ENCODE measurements around the gene FAM163A.
"Not testable (repeated sequence)": the region's sequence is repeated elsewhere in the genome, so short reads cannot be mapped to it uniquely, and the experiment has no call there.

Gene FAM163A

GRCh38 chr1:179821524-179821923 is 78.4 kb downstream of the FAM163A start:
- Mint-ChIP-seq H3K36me3 (peaks cover 3% of the 10 kb centered on the region), H3K27ac (no peak overlapping the region), H3K4me3 (no peak overlapping the region), H3K4me1 (no peaks in the 10 kb centered on the region), H3K27me3 (peaks cover 10% of the 10 kb centered on the region), H3K9me3 (no peaks in the 10 kb centered on the region)
- DNase-seq (ENCODE audit: low spot score in 2 of 2) (no peak), ATAC-seq (ENCODE audit: low read depth) (no peak)

GRCh38 chr1:179822065-179822464 is 79.0 kb downstream of the FAM163A start:
- Mint-ChIP-seq H3K4me3 (no peak overlapping the region), H3K36me3 (peaks cover 3% of the 10 kb centered on the region), H3K9me3 (no peaks in the 10 kb centered on the region), H3K27me3 (peaks cover 12% of the 10 kb centered on the region), H3K27ac (no peak overlapping the region), H3K4me1 (no peaks in the 10 kb centered on the region)
- ATAC-seq (ENCODE audit: low read depth) (no peak), DNase-seq (ENCODE audit: low spot score in 2 of 2) (no peak)

- Mint-ChIP-seq H3K27me3 (peaks cover 12% of the 10 kb centered on the region), H3K4me3 (no peak overlapping the region), H3K36me3 (peaks cover 3% of the 10 kb centered on the region), H3K27ac (no peak overlapping the region), H3K9me3 (no peaks in the 10 kb centered on the region), H3K4me1 (no peaks in the 10 kb centered on the region)
- ATAC-seq (ENCODE audit: low read depth) (no peak), DNase-seq (ENCODE audit: low spot score in 2 of 2) (no peak)
These were observed 80.6 kb downstream of the FAM163A start for GRCh38 chr1:179823693-179824092.

GRCh38 chr1:179824265-179824664 is 81.2 kb downstream of the FAM163A start:
- Mint-ChIP-seq H3K4me1 (no peaks in the 10 kb centered on the region), H3K9me3 (no peaks in the 10 kb centered on the region), H3K27ac (no peak overlapping the region), H3K27me3 (peaks cover 13% of the 10 kb centered on the region), H3K36me3 (peaks cover 3% of the 10 kb centered on the region), H3K4me3 (no peak overlapping the region)
- DNase-seq (ENCODE audit: low spot score in 2 of 2), result no peak
- ATAC-seq (ENCODE audit: low read depth), result no peak

- no peak for DNase-seq (ENCODE audit: low spot score in 2 of 2)
- H3K27ac Mint-ChIP-seq, result no peak overlapping the region
- no peak overlapping the region for H3K4me3 Mint-ChIP-seq
- H3K4me1 Mint-ChIP-seq, result no peaks in the 10 kb centered on the region
- H3K9me3 Mint-ChIP-seq, result no peaks in the 10 kb centered on the region
- peaks cover 3% of the 10 kb centered on the region for H3K36me3 Mint-ChIP-seq
- H3K27me3 Mint-ChIP-seq, result peaks cover 13% of the 10 kb centered on the region
- no peak for ATAC-seq (ENCODE audit: low read depth)
These were observed 82.1 kb downstream of the FAM163A start for GRCh38 chr1:179825206-179825605.

GRCh38 chr1:179825798-179826460 is 82.8 kb downstream of the FAM163A start:
- ATAC-seq (ENCODE audit: low read depth), result no peak
- peaks cover 13% of the 10 kb centered on the region for H3K27me3 Mint-ChIP-seq
- peaks cover 3% of the 10 kb centered on the region for H3K36me3 Mint-ChIP-seq

GRCh38 chr1:179826626-179827280 is 83.7 kb downstream of the FAM163A start:
- DNase-seq (ENCODE audit: low spot score in 2 of 2), result no peak
- H3K27ac Mint-ChIP-seq, result no peak overlapping the region
- ATAC-seq (ENCODE audit: low read depth), result no peak
- H3K36me3 Mint-ChIP-seq, result peaks cover 3% of the 10 kb centered on the region
- H3K27me3 Mint-ChIP-seq, result peaks cover 13% of the 10 kb centered on the region
- no peaks in the 10 kb centered on the region for H3K9me3 Mint-ChIP-seq
- H3K4me1 Mint-ChIP-seq, result peaks cover 11% of the 10 kb centered on the region
- H3K4me3 Mint-ChIP-seq, result no peak overlapping the region

More at GRCh38 chr1:179825798-179826460, 82.8 kb downstream of the FAM163A start:
- H3K27ac Mint-ChIP-seq, result no peak overlapping the region
- no peak for DNase-seq (ENCODE audit: low spot score in 2 of 2)
- no peak overlapping the region for H3K4me3 Mint-ChIP-seq
- H3K4me1 Mint-ChIP-seq, result peaks cover 5% of the 10 kb centered on the region
- H3K9me3 Mint-ChIP-seq, result no peaks in the 10 kb centered on the region

- Mint-ChIP-seq H3K4me3 (no peak overlapping the region), H3K9me3 (no peaks in the 10 kb centered on the region), H3K27me3 (peaks cover 13% of the 10 kb centered on the region), H3K4me1 (peaks cover 13% of the 10 kb centered on the region), H3K36me3 (peaks cover 3% of the 10 kb centered on the region), H3K27ac (no peak overlapping the region)
- DNase-seq (ENCODE audit: low spot score in 2 of 2) (no peak), ATAC-seq (ENCODE audit: low read depth) (no peak)
These were observed 85.5 kb downstream of the FAM163A start for GRCh38 chr1:179828554-179829110.

GRCh38 chr1:179831225-179831624 is 88.1 kb downstream of the FAM163A start:
- H3K4me3 Mint-ChIP-seq, result no peak overlapping the region

GRCh38 chr1:179831852-179832699 is 89.0 kb downstream of the FAM163A start:
- Mint-ChIP-seq H3K36me3 (peaks cover 4% of the 10 kb centered on the region), H3K4me3 (no peak overlapping the region), H3K27ac (no peak overlapping the region), H3K9me3 (no peaks in the 10 kb centered on the region), H3K27me3 (peaks cover 2% of the 10 kb centered on the region), H3K4me1 (peaks cover 13% of the 10 kb centered on the region)
- DNase-seq (ENCODE audit: low spot score in 2 of 2) (no peak), ATAC-seq (ENCODE audit: low read depth) (no peak)

More at GRCh38 chr1:179831225-179831624, 88.1 kb downstream of the FAM163A start:
- H3K36me3 Mint-ChIP-seq, result peaks cover 4% of the 10 kb centered on the region
- peaks cover 13% of the 10 kb centered on the region for H3K4me1 Mint-ChIP-seq
- ATAC-seq (ENCODE audit: low read depth), result no peak
- no peaks in the 10 kb centered on the region for H3K9me3 Mint-ChIP-seq
- no peak overlapping the region for H3K27ac Mint-ChIP-seq
- H3K27me3 Mint-ChIP-seq, result peaks cover 5% of the 10 kb centered on the region
- DNase-seq (ENCODE audit: low spot score in 2 of 2), result no peak

- not testable (repeated sequence) for H3K27ac Mint-ChIP-seq; H3K9me3 Mint-ChIP-seq; H3K27me3 Mint-ChIP-seq; ATAC-seq (ENCODE audit: low read depth); DNase-seq (ENCODE audit: low spot score in 2 of 2); H3K36me3 Mint-ChIP-seq; H3K4me3 Mint-ChIP-seq; H3K4me1 Mint-ChIP-seq
These were observed 93.8 kb downstream of the FAM163A start for GRCh38 chr1:179836686-179837445.

GRCh38 chr1:179840107-179840506 is 97.0 kb downstream of the FAM163A start:
- no peak overlapping the region for H3K27ac Mint-ChIP-seq
- H3K4me1 Mint-ChIP-seq, result no peaks in the 10 kb centered on the region
- no peak overlapping the region for H3K4me3 Mint-ChIP-seq
- no peaks in the 10 kb centered on the region for H3K27me3 Mint-ChIP-seq
- H3K36me3 Mint-ChIP-seq, result peaks cover 14% of the 10 kb centered on the region
- ATAC-seq (ENCODE audit: low read depth) (no peak), DNase-seq (ENCODE audit: low spot score in 2 of 2) (no peak)
- no peaks in the 10 kb centered on the region for H3K9me3 Mint-ChIP-seq

- ATAC-seq (ENCODE audit: low read depth) (no peak), DNase-seq (ENCODE audit: low spot score in 2 of 2) (no peak)
- peaks cover 30% of the 10 kb centered on the region for H3K36me3 Mint-ChIP-seq
- no peaks in the 10 kb centered on the region for H3K4me1 Mint-ChIP-seq
- no peak overlapping the region for H3K27ac Mint-ChIP-seq
- no peak overlapping the region for H3K4me3 Mint-ChIP-seq
- no peaks in the 10 kb centered on the region for H3K27me3 Mint-ChIP-seq
- no peaks in the 10 kb centered on the region for H3K9me3 Mint-ChIP-seq
These were observed 105.1 kb downstream of the FAM163A start for GRCh38 chr1:179848233-179848632.

All from memory B cell (primary cell).